GM12873 (cell line): Measurements from ENCODE around the gene KLHDC4.

ENCODE experiments used
- CTCF ChIP-seq: IDR thresholded peaks from 2 replicates; pipeline ENCODE4 v1.5.1; 2012; ENCODE audit warnings: low read depth, mild to moderate bottlenecking, moderate library complexity, low read length, control low read depth; ENCODE audit not compliant: insufficient read depth; ENCODE audit errors: missing control alignments

KLHDC4 gene

GRCh38 chr16:87761060-87761459 is 4.7 kb downstream of the KLHDC4 start:
- TF ChIP-seq CTCF: no peak

- TF ChIP-seq CTCF: no peak
Measured at GRCh38 chr16:87757841-87758426, 7.9 kb downstream of the KLHDC4 start.

GRCh38 chr16:87754535-87754934 is 11.3 kb downstream of the KLHDC4 start:
- no peak for TF ChIP-seq CTCF

- TF ChIP-seq CTCF: no peak
Measured at GRCh38 chr16:87747626-87748414, 18.0 kb downstream of the KLHDC4 start.

GRCh38 chr16:87746178-87746577 is 19.6 kb downstream of the KLHDC4 start:
- TF ChIP-seq CTCF: no peak

- TF ChIP-seq CTCF: no peak
Measured at GRCh38 chr16:87744750-87745514, 20.9 kb downstream of the KLHDC4 start.
